Activated T-helper 1 cell treated with Interleukin-2 at 50 U/mL for 16 hours (primary cell): ENCODE measurements around the gene NOXO1.
"Not testable (repeated sequence)": the region's sequence is repeated elsewhere in the genome, so short reads cannot be mapped to it uniquely, and the experiment has no call there.

Experiments
- DNase-seq: peaks from one replicate; pipeline ENCODE4 v3.0.0-alpha.2; 2020; ENCODE audit warnings: low read depth

NOXO1 gene

GRCh38 chr16:1981398-1981836 is at the start of gene NOXO1:
Gene NOXO1 (minus strand): TSS chr16:1981469. CDS start chr16:1981179, 290 bp downstream.
- no peak for DNase-seq

GRCh38 chr16:2030036-2030435 is 48.8 kb upstream of the NOXO1 start:
- no peak for DNase-seq

- DNase-seq, result no peak
Measured at GRCh38 chr16:2029350-2029749, 48.1 kb upstream of the NOXO1 start.

- DNase-seq, result no peak
Measured at GRCh38 chr16:2028620-2029220, 47.5 kb upstream of the NOXO1 start.

- no peak for DNase-seq
Measured at GRCh38 chr16:2028146-2028545, 46.9 kb upstream of the NOXO1 start.

GRCh38 chr16:2027024-2028010 is 46.0 kb upstream of the NOXO1 start:
- DNase-seq, result no peak

- no peak for DNase-seq
Measured at GRCh38 chr16:2026461-2027023, 45.3 kb upstream of the NOXO1 start, which contains the start of gene NHERF2. Gene NHERF2 (plus strand): TSS chr16:2026902. CDS start chr16:2027006, 104 bp downstream.

GRCh38 chr16:2025878-2026460 is 44.7 kb upstream of the NOXO1 start:
- DNase-seq, result no peak

- no peak for DNase-seq
Measured at GRCh38 chr16:2025251-2025650, 44.0 kb upstream of the NOXO1 start.

GRCh38 chr16:2024032-2024420 is 42.8 kb upstream of the NOXO1 start:
- DNase-seq, result no peak

GRCh38 chr16:2023092-2024031 is 42.1 kb upstream of the NOXO1 start:
- peak; percentile 97 for DNase-seq

- no peak for DNase-seq
Measured at GRCh38 chr16:2022723-2023091, 41.4 kb upstream of the NOXO1 start.

GRCh38 chr16:2019921-2020831 is 38.9 kb upstream of the NOXO1 start:
- no peak for DNase-seq

- DNase-seq, result no peak
Measured at GRCh38 chr16:2019518-2019920, 38.2 kb upstream of the NOXO1 start, which contains the start of gene NPW. Gene NPW (plus strand): TSS chr16:2019785.

GRCh38 chr16:2016407-2016922 is 35.2 kb upstream of the NOXO1 start:
- no peak for DNase-seq

GRCh38 chr16:2015947-2016208 is 34.6 kb upstream of the NOXO1 start:
- no peak for DNase-seq

- DNase-seq, result no peak
Measured at GRCh38 chr16:2015117-2015946, 34.1 kb upstream of the NOXO1 start.

- DNase-seq, result no peak
Measured at GRCh38 chr16:2013527-2013926, 32.3 kb upstream of the NOXO1 start.

GRCh38 chr16:2011726-2012125 is 30.5 kb upstream of the NOXO1 start:
- not testable (repeated sequence) for DNase-seq
